Posterior vena cava (tissue), 2 donors: ENCODE measurements around the gene IL1B. TPM values are rescaled to one million over a fixed set of nuclear protein-coding genes. Genes with fewer than 3 reads are reported as not detected.

ENCODE experiments used
- DNase-seq: peaks from one replicate; pipeline ENCODE4 v3.0.0-alpha.2; 2020; ENCODE audit warnings: low spot score
- intact Hi-C, 2 donors: fragments of 100-400 bp; cut with DNase I; formaldehyde crosslinking; loops; one replicate each; pipeline versions ENCODE4 v1.14.1 to v1.14.2; 2022 to 2023
- long read RNA-seq, 2 donors: library from polyadenylated mRNA; unstranded; transcript quantifications; one replicate each; pipeline ENCODE4 v2.0.0, GENCODE V29; 2020 to 2021
- total RNA-seq, 2 donors: library from RNA; stranded (reverse); fragmentation: NEBNext Ultra II Directional; extraction: Animal tissue kit (Norgen Biotek cat#: 25700); gene quantifications; one replicate each; pipeline ENCODE4 v1.2.1, GENCODE V29; 2021
- donor health status: DM: yes; HTN: yes; CAD: no.
- donor health status: DM: yes; HTN: yes; CAD: no.

IL1B gene
- 1 to 10 TPM; 1.0 to 1.1 TPM for total RNA-seq
- long read RNA-seq, donor 1, result 0 reads
- long read RNA-seq, donor 2, result 0 reads

GRCh38 chr2:112836695-112837117, at the start of gene IL1B:
IL1B (minus strand) TSS chr2:112836779; CDS start chr2:112836229, 550 bp downstream.
- no peak for DNase-seq
- intact Hi-C loops, result no loop called here

GRCh38 chr2:112886291-112886690, 49.7 kb upstream of the IL1B start:
- intact Hi-C loops, result no loop called here
- DNase-seq, result no peak

- intact Hi-C loops, result no loop called here
These were observed 48.9 kb upstream of the IL1B start for GRCh38 chr2:112885506-112885902.

GRCh38 chr2:112884869-112885505, 48.4 kb upstream of the IL1B start:
- DNase-seq, result no peak
- intact Hi-C loops, result no loop called here

More at GRCh38 chr2:112885506-112885902, 48.9 kb upstream of the IL1B start:
- DNase-seq, result no peak

GRCh38 chr2:112883669-112884068, 47.1 kb upstream of the IL1B start:
- no peak for DNase-seq
- intact Hi-C loops, result no loop called here

GRCh38 chr2:112881217-112881985, 44.8 kb upstream of the IL1B start:
- DNase-seq, result no peak
- intact Hi-C loops, result no loop called here

- intact Hi-C loops, result no loop called here
These were observed 44.1 kb upstream of the IL1B start for GRCh38 chr2:112880696-112881095.

GRCh38 chr2:112880091-112880531, 43.5 kb upstream of the IL1B start:
- intact Hi-C loops, result no loop called here
- no peak for DNase-seq

More at GRCh38 chr2:112880696-112881095, 44.1 kb upstream of the IL1B start:
- DNase-seq, result no peak

- intact Hi-C loops, result no loop called here
- no peak for DNase-seq
These were observed 43.0 kb upstream of the IL1B start for GRCh38 chr2:112879491-112880041.

- intact Hi-C loops, result no loop called here
- no peak for DNase-seq
These were observed 40.8 kb upstream of the IL1B start for GRCh38 chr2:112877423-112877822.

GRCh38 chr2:112876971-112877361, 40.4 kb upstream of the IL1B start:
- intact Hi-C loops, result no loop called here
- no peak for DNase-seq

GRCh38 chr2:112876257-112876970, 39.8 kb upstream of the IL1B start:
- intact Hi-C loops, result no loop called here

GRCh38 chr2:112870841-112871835, 34.6 kb upstream of the IL1B start:
- no peak for DNase-seq
- intact Hi-C loops, result no loop called here

More at GRCh38 chr2:112876257-112876970, 39.8 kb upstream of the IL1B start:
- no peak for DNase-seq

- intact Hi-C loops, result no loop called here
- peak; percentile 91 for DNase-seq
These were observed 32.8 kb upstream of the IL1B start for GRCh38 chr2:112869258-112869842.

GRCh38 chr2:112867701-112868631, 31.4 kb upstream of the IL1B start:
- intact Hi-C loops, result no loop called here

GRCh38 chr2:112866128-112866835, 29.7 kb upstream of the IL1B start:
- intact Hi-C loops, result no loop called here
- no peak for DNase-seq

More at GRCh38 chr2:112867701-112868631, 31.4 kb upstream of the IL1B start:
- no peak for DNase-seq
